ENCODE results near the gene SKIL. TPM values are rescaled to one million over a fixed set of nuclear protein-coding genes. Genes with fewer than 3 reads are reported as not detected.
A peak's percentile ranks its signal among the peaks of the same experiment; 100 is the strongest.

SKIL gene
- total and polyA plus RNA-seq, 3 experiments from 2014 or later = 3.2 to 29.0 (median 25.9) TPM

DNA sequence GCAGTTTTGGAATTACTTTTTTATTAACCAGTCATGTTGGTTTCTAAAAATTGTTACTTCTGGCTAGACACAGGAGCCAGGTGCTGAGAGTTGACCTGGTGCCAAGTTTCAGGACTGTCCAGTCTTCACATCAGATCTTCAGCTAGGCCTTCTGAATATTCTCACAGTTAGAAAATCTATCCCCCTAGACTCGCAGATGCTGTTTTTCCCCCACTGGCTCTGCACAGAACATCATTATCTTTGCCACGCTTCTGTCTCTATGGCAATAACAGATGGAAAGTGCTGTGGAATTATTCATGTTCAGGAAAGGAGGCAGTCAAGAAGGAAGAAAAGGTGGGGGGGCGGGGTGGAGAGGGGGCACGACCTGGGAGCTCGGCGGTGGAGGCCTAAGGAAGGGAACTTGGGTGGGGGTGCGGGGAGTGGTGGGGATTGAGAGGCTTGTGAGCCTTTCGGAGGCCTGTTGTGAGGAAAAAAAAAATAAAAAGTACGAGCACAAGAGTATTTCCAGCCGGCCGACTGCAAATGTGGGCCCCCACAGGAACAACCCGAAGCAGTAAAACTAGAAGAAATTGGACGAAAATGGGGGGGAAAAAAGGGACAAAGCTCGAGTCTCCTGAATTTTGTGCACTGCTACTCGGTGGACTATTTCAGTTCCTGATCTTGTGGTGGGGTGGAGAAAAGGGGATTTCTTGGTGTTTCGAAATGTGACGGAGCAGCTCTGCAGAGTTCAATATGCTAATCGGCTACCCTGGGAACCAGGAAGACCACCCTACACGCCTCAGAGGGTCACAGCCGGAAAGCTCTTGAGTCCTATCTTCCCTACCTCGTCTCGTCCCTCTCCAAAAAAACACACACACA lies 1.5 kb upstream of the SKIL start:
- peak overlapping the region; percentile 73 to 93 (median 86) for H3K4me3 Mint-ChIP-seq
- POLR2A ChIA-PET = interaction anchor here (0.6 to 4.2 kb wide), 7 partner anchors 10 to 592 kb away, joined by 3 to 20 read pairs (median 5); partner anchors contain the start of genes MYNN, PHC3 and PRKCI
- Histone ChIP-seq H3K4me1 (ENCODE audit: insufficient read depth, low read length) (peaks cover 18% of the 10 kb centered on the region), H3K27me3 (ENCODE audit: insufficient read depth, low read length, poor library complexity, severe bottlenecking) (no peaks in the 10 kb centered on the region), H3K9me3 (ENCODE audit: low read length) (no peaks in the 10 kb centered on the region), H3K36me3 (ENCODE audit: insufficient read depth, low read length) (no peaks in the 10 kb centered on the region), H3K4me3 (ENCODE audit: low read length) (peak overlapping the region; percentile 55), H3K27ac (ENCODE audit: low read depth, low read length) (peak overlapping the region; percentile 92)
- H3K27me3 Mint-ChIP-seq = peaks cover 0 to 2% of the 10 kb centered on the region in 2 donors
- H3K36me3 Mint-ChIP-seq = peaks cover 0 to 26% (median 7%) of the 10 kb centered on the region in 3 donors
- peak in 3 of 5 donors; percentile 4 to 47 (median 25) for DNase-seq
- H3K27ac Mint-ChIP-seq = peak overlapping the region; percentile 85 to 99 (median 96)
- CTCF ChIA-PET = interaction anchor here (1.0 to 2.3 kb wide), 5 partner anchors 10 to 58 kb away, joined by 3 to 7 read pairs (median 3); no protein-coding TSS in a partner anchor
- H3K9me3 Mint-ChIP-seq = peaks cover 0 to 2% (median 0%) of the 10 kb centered on the region in 5 donors
- H3K4me1 Mint-ChIP-seq = peaks cover 23 to 56% (median 40%) of the 10 kb centered on the region in 3 donors

DNA sequence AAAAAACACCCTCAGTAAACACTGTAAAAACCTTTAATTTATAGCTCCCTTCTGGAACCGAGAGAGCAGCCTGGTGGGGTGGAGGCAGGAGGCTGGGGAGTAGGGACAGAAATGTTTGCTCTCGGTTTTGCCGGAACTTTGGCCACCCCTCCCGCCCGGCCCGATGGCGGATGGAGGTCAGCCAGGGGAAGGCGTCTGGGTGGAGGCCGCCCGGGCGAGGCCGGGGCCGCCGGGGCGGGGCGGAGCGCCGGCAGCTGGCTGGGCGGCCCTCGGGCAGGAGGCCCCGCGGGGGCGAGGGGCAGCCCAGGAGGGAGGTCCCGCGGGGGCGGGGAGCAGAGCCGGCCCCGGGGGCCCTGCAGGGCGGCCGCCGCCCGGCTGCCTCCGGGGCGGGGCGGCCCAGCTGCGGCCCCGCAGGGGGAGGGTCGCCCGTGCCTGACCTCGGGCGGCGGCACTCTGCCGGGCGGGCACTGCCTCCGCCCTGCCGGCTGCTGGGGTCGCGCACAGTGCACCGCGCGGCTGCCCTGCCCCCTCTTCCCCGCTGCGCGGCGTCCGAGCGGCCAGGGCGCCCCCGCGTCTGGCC lies 829 bp upstream of the SKIL start:
- Mint-ChIP-seq H3K4me3 (peak overlapping the region; percentile 73 to 93 (median 86)), H3K36me3 (peaks cover 0 to 30% (median 9%) of the 10 kb centered on the region in 3 donors), H3K4me1 (peaks cover 28 to 61% (median 48%) of the 10 kb centered on the region in 3 donors), H3K9me3 (peaks cover 0 to 2% (median 0%) of the 10 kb centered on the region in 5 donors), H3K27ac (peak overlapping the region; percentile 85 to 99 (median 96)), H3K27me3 (peaks cover 0 to 2% of the 10 kb centered on the region in 2 donors)
- peak overlapping the region; percentile 92 for H3K27ac ChIP-seq (ENCODE audit: low read depth, low read length)
- ChIA-PET POLR2A (interaction anchor here (0.6 to 4.2 kb wide), 14 partner anchors 9 to 592 kb away, joined by 3 to 20 read pairs (median 4); partner anchors contain the start of genes MYNN, PHC3, PRKCI and RPL22L1), CTCF (interaction anchor here (1.0 to 2.3 kb wide), 5 partner anchors 11 to 57 kb away, joined by 3 to 7 read pairs (median 3); no protein-coding TSS in a partner anchor)
- H3K27me3 ChIP-seq (ENCODE audit: insufficient read depth, low read length, poor library complexity, severe bottlenecking) = no peaks in the 10 kb centered on the region
- peak in 2 of 5 donors; percentile 52 to 69 for DNase-seq
- no peaks in the 10 kb centered on the region for H3K9me3 ChIP-seq (ENCODE audit: low read length)
- no peaks in the 10 kb centered on the region for H3K36me3 ChIP-seq (ENCODE audit: insufficient read depth, low read length)
- H3K4me1 ChIP-seq (ENCODE audit: insufficient read depth, low read length) = peaks cover 20% of the 10 kb centered on the region
- H3K4me3 ChIP-seq (ENCODE audit: low read length) = peak overlapping the region; percentile 55

DNA sequence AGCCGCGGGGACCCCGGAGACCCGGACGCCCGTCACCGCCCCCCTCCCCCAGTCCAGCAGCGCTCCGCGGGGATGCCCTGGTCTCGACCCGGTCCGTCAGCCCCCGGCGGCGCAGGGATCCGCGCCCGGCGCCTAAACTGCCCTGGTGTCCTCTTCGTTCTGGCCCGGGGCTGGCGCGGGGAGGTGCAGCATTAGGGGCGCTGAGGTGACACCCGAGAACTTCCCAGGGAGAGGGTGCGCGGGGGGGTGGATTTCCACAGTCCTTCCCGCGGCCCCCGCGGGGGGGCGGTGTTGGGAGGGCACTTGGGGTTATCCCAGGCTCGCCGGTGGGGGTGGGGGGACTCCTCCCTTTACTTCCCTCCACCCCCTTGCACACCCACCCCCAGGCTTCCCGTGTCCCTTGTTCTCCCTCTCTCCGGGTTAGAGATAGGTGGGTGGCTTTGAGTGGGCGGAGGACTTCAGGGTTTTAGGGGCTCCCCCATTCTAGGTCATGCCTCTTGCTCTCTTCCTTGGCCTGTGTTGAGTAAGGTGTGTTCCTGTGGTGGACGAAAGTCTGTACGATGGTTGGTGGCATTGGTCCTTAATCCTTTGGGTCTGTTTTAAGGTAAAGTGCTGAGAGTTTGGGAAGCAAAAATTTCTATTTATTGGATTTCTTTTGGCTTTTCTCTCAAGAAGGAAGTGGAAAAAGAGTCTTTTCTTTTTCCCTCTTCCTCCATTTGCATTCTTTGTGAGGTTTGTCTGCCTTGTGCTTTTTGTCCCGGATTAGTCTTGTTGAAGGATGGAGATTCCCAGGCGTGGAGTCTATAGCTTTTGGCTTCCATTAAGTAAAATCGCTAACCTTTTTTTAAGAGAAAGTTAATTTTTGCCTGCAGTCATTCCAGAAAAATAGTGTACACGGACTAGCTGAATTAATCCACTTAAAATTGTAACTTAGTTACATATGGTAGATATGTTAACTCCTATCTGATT lies 811 bp downstream of the SKIL start:
- DNase-seq = peak; percentile 77 to 87 (median 78)
- Histone ChIP-seq H3K27ac (ENCODE audit: low read depth, low read length) (peak overlapping the region; percentile 87), H3K4me1 (ENCODE audit: insufficient read depth, low read length) (peaks cover 20% of the 10 kb centered on the region), H3K27me3 (ENCODE audit: insufficient read depth, low read length, poor library complexity, severe bottlenecking) (no peaks in the 10 kb centered on the region), H3K4me3 (ENCODE audit: low read length) (peak overlapping the region; percentile 54), H3K9me3 (ENCODE audit: low read length) (no peaks in the 10 kb centered on the region), H3K36me3 (ENCODE audit: insufficient read depth, low read length) (no peaks in the 10 kb centered on the region)
- ChIA-PET POLR2A (interaction anchor here (0.6 to 4.2 kb wide), 8 partner anchors 11 to 594 kb away, joined by 3 to 20 read pairs (median 4); partner anchors contain the start of genes ACTRT3, MYNN, PHC3 and RPL22L1), CTCF (interaction anchor here (0.7 to 2.3 kb wide), 4 partner anchors 19 to 178 kb away, joined by 3 to 7 read pairs (median 4); partner anchors contain the start of gene PHC3)
- Mint-ChIP-seq H3K27me3 (peaks cover 0 to 2% of the 10 kb centered on the region in 2 donors), H3K9me3 (peaks cover 0 to 2% (median 0%) of the 10 kb centered on the region in 5 donors), H3K27ac (peak overlapping the region; percentile 92 to 100 (median 96)), H3K4me3 (peak overlapping the region; percentile 84 to 97 (median 90)), H3K4me1 (peaks cover 34 to 74% (median 60%) of the 10 kb centered on the region in 3 donors), H3K36me3 (peaks cover 0 to 36% (median 11%) of the 10 kb centered on the region in 3 donors)

DNA sequence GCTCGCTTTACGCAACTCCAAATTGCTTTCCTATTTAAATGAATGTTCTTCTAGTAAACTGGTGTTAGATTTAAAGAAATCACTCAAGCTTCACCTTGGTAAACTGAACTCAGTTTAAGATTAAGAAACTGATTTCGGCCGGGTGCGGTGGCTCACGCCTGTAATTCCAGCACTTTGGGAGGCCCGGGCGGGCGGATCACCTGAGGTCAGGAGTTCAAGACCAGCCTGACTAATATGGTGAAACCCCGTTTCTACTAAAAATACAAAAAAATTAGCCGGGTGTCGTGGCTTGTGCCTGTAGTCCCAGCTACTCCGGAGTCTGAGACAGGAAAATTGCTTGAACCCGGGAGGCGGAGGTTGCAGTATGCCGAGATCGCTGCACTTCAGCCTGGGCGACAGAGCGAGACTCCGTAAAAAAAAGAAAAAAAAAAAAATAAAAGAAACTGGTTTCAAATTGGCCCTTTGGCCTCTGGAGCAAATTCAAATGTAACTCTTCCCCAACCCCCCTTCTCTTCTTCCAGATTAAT lies 1.7 kb downstream of the SKIL start:
- Histone ChIP-seq H3K27ac (ENCODE audit: low read depth, low read length) (no peak overlapping the region), H3K9me3 (ENCODE audit: low read length) (no peaks in the 10 kb centered on the region), H3K27me3 (ENCODE audit: insufficient read depth, low read length, poor library complexity, severe bottlenecking) (no peaks in the 10 kb centered on the region), H3K4me3 (ENCODE audit: low read length) (no peak overlapping the region), H3K36me3 (ENCODE audit: insufficient read depth, low read length) (no peaks in the 10 kb centered on the region), H3K4me1 (ENCODE audit: insufficient read depth, low read length) (peaks cover 20% of the 10 kb centered on the region)
- Mint-ChIP-seq H3K4me1 (peaks cover 32 to 75% (median 67%) of the 10 kb centered on the region in 3 donors), H3K27me3 (peaks cover 0 to 2% of the 10 kb centered on the region in 2 donors), H3K36me3 (peaks cover 0 to 39% (median 12%) of the 10 kb centered on the region in 3 donors), H3K9me3 (peaks cover 0 to 2% (median 0%) of the 10 kb centered on the region in 5 donors), H3K27ac (peak overlapping the region in 6 of 8 donors; percentile 92 to 99 (median 96)), H3K4me3 (peak overlapping the region; percentile 84 to 97 (median 90))
- CTCF ChIA-PET = interaction anchor here (1.6 kb wide), 1 partner anchor 135 kb away, joined by 4 read pairs; no protein-coding TSS in a partner anchor
- DNase-seq = no peak
- POLR2A ChIA-PET = interaction anchor here (0.7 to 4.2 kb wide), 2 partner anchors 80 to 178 kb away, joined by 4 to 20 read pairs; partner anchors contain the start of gene PHC3

DNA sequence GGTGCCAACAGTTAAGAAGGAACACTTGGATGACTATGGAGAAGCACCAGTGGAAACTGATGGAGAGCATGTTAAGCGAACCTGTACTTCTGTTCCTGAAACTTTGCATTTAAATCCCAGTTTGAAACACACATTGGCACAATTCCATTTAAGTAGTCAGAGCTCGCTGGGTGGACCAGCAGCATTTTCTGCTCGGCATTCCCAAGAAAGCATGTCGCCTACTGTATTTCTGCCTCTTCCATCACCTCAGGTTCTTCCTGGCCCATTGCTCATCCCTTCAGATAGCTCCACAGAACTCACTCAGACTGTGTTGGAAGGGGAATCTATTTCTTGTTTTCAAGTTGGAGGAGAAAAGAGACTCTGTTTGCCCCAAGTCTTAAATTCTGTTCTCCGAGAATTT lies 3.0 kb downstream of the SKIL start:
- peaks cover 6 to 46% (median 18%) of the 10 kb centered on the region in 3 donors for H3K36me3 Mint-ChIP-seq
- peaks cover 20% of the 10 kb centered on the region for H3K4me1 ChIP-seq (ENCODE audit: insufficient read depth, low read length)
- H3K4me3 ChIP-seq (ENCODE audit: low read length) = no peak overlapping the region
- H3K27ac Mint-ChIP-seq = peak overlapping the region in 5 of 8 donors; percentile 51 to 95 (median 52)
- ChIA-PET CTCF (no interaction called here), POLR2A (interaction anchor here (0.5 kb wide), 1 partner anchor 330 kb away, joined by 4 read pairs; no protein-coding TSS in a partner anchor)
- no peaks in the 10 kb centered on the region for H3K27me3 ChIP-seq (ENCODE audit: insufficient read depth, low read length, poor library complexity, severe bottlenecking)
- peaks cover 0 to 2% (median 0%) of the 10 kb centered on the region in 5 donors for H3K9me3 Mint-ChIP-seq
- peak overlapping the region in 4 of 7 donors; percentile 11 to 84 (median 47) for H3K4me3 Mint-ChIP-seq
- H3K4me1 Mint-ChIP-seq = peaks cover 38 to 80% (median 72%) of the 10 kb centered on the region in 3 donors
- H3K36me3 ChIP-seq (ENCODE audit: insufficient read depth, low read length) = no peaks in the 10 kb centered on the region
- H3K27ac ChIP-seq (ENCODE audit: low read depth, low read length) = no peak overlapping the region
- no peaks in the 10 kb centered on the region for H3K9me3 ChIP-seq (ENCODE audit: low read length)
- no peak for DNase-seq
- peaks cover 0 to 2% of the 10 kb centered on the region in 2 donors for H3K27me3 Mint-ChIP-seq

DNA sequence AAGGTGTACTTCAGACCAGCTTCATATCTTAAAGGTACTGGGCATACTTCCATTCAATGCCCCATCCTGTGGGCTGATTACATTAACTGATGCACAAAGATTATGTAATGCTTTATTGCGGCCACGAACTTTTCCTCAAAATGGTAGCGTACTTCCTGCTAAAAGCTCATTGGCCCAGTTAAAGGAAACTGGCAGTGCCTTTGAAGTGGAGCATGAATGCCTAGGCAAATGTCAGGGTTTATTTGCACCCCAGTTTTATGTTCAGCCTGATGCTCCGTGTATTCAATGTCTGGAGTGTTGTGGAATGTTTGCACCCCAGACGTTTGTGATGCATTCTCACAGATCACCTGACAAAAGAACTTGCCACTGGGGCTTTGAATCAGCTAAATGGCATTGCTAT lies 3.4 kb downstream of the SKIL start:
- Histone ChIP-seq H3K27me3 (ENCODE audit: insufficient read depth, low read length, poor library complexity, severe bottlenecking) (no peaks in the 10 kb centered on the region), H3K9me3 (ENCODE audit: low read length) (no peaks in the 10 kb centered on the region), H3K27ac (ENCODE audit: low read depth, low read length) (no peak overlapping the region), H3K4me1 (ENCODE audit: insufficient read depth, low read length) (peaks cover 19% of the 10 kb centered on the region), H3K4me3 (ENCODE audit: low read length) (no peak overlapping the region), H3K36me3 (ENCODE audit: insufficient read depth, low read length) (no peaks in the 10 kb centered on the region)
- Mint-ChIP-seq H3K36me3 (peaks cover 6 to 46% (median 18%) of the 10 kb centered on the region in 3 donors), H3K27me3 (peaks cover 0 to 2% of the 10 kb centered on the region in 2 donors), H3K4me3 (peak overlapping the region in 2 of 7 donors; percentile 15 to 84), H3K4me1 (peaks cover 38 to 76% (median 68%) of the 10 kb centered on the region in 3 donors), H3K9me3 (peaks cover 0 to 2% (median 0%) of the 10 kb centered on the region in 5 donors), H3K27ac (peak overlapping the region in 4 of 8 donors; percentile 17 to 95 (median 52))
- POLR2A ChIA-PET = no interaction called here
- no peak for DNase-seq
- CTCF ChIA-PET = no interaction called here

All from CD8-positive, alpha-beta memory T cell (primary cell).